NCI-H510A (cell line): Measurements from ENCODE around the gene NSMCE4A.
"Not testable (repeated sequence)": the region's sequence is repeated elsewhere in the genome, so short reads cannot be mapped to it uniquely, and the experiment has no call there.

Source experiments
- DNase-seq: peaks from one replicate; lab custom pipeline; 2025; lab: John Stamatoyannopoulos, UW

The NSMCE4A gene

DNA sequence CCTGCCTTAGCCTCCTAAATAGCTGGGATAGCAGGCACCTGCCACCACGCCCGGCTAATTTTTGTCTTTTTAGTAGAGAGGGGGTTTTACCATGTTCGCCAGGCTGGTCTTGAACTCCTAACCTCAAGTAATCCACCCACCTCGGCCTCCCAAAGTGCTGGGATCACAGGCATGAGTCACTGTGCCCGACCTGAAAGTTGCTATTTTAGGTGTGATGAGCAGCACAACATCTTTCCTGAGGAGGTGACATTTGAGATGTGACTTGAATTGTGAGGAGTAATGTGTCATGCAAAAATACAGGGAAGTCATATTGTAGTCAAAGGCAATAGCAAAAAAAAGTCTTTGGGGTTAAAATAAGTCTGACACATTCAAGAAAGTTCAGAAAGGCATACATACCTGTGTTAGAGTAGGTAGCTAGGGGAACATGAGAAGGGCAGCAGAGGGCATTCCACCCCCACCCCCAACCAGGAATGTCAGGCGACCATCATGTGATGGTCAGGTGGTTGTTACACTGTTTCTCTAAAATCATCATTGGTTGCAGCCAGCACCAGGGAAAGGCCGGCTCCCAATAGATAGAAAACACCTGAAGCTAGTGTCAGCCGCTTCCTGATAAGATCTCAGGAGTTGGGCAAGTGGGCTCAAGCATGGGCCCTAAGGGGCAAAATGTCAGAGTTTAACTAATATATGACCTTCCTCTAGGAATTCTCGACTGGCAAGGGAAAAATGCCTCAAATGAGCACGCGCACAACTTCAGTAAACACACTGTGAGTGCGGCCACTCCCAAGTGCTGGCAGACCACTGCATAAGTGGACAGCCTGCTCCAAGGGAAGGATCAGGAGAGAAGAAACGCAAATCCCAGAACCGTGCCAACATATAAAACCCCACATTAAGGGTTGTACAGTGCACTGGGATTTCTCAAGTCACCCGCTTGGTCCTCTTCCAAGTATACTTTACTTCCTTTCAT, 13.6 kb upstream of the NSMCE4A start, which contains the start of gene TACC2:
TACC2 (plus strand) TSS at position 803 of the 964 bp plus-strand sequence. CDS start 32,819 bp downstream, outside the sequence.
- no peak for DNase-seq

DNA sequence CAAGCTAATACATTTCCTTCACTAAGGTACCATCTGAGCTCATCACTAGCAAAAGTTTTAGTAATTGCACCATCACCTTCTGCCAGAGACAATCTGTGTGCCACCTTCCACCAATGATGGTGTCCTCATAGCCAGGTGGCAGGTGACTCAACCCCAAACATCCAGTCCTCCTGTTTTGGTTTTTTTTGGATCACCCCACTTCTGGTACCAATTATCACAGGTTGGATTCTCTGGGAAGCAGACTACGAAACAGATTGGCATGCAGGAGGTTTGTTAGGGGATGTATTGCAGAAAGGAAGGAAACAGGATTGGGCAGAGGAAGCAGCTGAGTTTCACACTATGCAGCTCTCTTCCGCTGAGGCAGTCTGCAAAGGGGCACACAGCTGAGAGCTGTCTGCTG, 9.4 kb upstream of the NSMCE4A start:
- no peak for DNase-seq

DNA sequence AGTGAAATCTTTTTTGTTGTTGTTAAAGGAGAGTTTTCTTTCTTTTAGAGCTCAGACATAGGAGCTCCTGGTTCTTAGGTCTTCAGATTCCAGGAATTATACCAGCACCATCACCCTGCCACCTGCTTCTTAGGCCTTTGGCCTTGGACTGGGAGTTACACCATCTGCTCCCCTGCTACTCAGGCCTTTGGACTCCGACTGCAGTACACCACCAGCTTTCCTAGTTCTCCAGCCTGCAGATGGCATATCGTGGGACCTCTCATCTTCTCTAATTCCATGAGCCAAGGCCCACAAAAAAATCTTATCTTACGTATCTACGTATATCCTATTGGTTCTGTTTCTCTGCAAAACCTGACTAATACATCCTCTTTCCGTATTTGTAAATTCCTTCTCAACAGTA, 8.8 kb upstream of the NSMCE4A start:
- DNase-seq: no peak

DNA sequence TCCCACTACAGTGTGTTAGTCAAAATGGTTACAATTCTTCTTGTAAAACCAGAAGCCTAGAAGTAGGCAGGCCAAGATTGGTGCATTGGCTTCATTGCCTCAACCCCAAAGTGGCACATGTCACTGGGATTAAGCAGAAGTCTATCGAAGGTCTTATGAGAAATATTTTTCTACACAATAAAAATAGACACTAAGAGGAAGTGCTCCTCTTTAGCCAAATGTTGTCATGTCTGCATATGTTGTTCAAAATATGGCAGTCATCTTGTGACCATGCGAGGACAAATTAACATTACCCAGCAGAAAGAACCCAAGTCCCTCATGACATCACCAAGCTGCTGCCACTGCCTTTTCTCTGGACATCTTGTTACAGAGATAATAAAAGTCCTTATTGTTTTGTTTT, 6.3 kb upstream of the NSMCE4A start:
- no peak for DNase-seq

DNA sequence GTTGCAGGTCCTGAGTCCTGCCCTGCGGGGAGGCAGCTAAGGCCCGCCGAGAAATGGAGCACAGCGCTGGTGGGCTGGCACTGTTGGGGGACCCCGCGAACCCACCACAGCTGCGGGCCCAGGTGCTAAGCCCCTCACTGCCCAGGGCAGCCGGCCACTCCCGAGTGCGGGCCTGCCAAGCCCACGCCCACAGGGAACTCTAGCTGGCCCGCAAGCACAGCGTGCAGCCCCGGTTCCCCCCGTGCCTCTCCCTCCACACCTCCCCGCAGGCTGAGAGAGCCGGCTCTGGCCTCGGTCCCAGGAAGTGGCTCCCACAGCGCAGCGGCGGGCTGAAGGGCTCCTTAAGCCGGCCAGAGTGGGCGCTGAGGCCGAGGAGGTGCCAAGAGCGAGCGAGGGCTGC, 3.5 kb upstream of the NSMCE4A start:
- DNase-seq: no peak

DNA sequence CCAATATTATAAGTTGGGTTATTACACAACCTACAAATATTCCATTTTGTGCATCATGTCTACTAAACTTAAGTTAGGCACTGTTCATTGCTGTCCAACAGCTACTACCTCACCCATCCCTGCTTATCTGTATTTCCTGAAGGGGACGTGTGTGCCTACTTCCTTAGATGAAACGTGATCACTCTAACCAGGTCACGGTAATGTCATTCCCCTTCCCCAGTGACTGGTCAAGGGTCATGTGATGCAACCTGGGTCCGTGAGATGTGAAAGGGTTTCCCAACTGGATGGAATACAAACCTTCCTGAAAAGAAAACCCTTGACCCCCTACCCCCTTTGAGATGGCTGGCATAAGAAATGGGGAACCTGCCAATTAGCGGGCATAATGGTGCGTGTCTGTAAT, 1.6 kb upstream of the NSMCE4A start:
- DNase-seq: no peak

DNA sequence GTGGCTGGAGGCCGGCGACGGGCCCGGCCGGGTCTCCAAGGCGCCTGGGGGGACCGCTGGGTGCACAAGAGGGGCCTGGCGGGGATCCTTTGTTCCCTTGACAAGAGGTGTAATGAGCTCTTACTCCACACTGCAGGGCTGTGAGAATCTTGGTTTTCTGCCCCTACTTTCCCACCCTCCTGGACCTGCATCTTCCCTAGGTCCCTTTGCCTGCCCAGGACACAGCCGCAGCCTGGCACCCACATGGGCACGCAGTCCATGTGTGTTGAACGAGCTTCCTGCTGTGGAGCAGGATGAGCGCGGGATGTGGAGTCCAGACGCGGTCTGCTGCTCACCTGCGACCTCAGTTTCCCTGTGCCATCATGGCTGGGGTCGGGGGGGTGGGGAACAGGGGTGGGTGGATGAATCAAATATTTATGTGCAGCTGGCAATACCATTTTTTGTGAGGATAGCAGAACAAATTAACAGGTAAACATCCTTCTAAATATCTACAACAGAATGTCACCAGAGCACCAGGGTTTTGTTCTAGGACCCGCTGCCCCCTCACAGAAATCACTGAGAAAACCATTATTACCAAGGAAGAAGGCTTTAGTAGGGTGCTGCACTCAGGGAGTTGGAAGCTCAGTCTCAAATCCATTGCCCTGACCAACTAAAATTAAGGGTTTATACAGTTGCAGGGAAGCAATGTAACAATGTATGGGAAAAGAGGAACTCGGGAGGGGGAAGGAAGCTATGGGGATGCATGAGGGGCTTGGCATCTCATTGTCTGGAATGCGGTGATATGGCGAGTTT, 474 bp upstream of the NSMCE4A start:
- DNase-seq: peak; percentile 20

DNA sequence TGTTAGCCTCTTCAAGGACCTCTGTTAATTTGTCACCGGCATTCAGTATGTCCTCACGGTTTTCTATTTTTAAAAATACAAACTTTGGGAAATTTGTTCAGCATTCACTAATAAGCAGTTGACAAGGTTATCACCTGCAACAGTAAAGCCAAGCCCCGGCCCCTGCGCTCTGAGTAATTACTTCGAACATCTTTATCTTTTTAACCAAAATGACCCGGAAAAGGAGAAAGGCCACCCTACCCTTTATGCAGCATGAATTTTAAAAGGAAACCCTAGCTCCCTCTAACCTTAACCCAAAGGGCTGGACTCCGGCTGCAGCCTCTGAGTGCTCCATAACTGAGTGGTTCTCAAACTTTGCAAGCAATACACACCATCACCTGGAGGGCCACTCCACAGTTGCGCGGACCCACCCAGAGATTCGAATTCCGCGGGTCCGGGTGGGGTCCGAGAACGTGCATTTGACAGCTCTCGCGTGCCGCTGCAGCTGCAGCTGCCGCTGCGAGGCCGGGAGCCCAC, 940 bp downstream of the NSMCE4A start:
- DNase-seq: no peak

DNA sequence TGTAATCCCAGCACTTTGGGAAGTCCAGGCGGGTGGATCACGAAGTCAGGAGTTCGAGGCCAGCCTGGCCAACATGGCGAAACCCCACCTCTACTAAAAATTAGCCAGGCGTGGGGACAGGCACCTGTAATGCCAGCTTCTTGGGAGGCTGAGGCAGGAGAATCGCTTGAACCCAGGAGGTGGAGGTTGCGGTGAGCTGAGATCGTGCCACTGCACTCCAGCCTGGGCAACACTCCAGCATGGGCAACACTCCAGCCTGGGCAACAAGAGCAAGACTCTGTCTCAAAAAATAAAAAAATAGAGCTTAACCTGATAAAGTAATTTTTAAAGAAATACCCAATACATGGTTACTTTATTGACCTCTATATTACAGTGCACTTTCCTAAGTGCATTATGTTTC, 5.9 kb downstream of the NSMCE4A start:
- DNase-seq: not testable (repeated sequence)

DNA sequence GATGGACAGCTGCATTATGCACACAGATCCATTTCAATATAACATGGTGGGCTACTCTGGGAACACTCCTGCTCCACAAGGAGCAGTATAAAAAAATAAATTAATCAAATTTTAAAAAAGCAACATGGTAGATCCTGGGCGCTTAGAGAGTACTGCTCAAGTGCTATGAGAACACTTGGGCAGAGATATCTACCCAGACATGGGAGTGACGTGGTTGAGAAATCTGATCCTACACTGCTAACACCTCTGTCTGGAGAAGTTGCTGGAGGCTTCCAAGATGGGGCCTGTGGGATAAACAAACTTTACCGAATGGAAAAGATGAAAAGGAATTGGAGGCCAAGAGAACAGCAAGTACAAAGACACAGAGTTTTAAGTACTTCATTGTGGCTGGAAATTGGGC, 9.0 kb downstream of the NSMCE4A start:
- no peak for DNase-seq

DNA sequence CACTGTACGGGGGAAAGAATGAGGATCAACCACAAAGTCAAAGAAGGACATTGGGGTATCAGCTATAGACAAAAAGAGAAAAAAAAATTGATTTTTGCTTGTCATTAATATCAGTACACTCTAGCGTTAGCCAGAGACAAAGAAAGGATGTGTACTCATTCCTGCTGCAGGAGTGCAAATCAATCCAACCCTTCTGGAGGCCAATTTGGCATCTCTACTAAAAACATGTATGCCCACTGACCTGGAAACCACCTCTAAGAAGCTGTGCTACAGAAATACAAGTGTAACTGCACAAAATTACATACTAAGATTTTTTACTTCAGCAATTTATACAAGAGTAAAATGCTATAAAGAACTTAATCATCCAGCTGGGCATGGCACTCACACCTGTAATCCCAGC, 13.6 kb downstream of the NSMCE4A start:
- DNase-seq: no peak

DNA sequence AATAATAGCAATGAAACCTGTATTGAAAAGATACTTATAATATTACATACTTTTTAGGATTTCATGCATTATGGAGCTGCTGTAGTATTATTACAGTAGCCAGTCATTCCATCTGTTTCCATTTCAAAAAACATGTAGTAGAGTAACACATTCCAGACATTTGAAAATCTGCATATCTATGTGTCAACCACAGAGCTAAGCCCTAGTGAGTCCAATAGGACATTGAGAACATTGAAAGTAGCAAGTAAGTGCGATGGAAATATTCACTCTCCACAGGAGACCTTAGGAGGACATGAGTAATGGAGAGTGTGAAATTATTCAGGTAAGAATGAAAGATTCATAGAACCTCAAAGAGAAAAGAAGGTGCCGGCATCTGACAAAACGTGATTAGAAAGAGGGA, 15.3 kb downstream of the NSMCE4A start:
- DNase-seq: no peak

DNA sequence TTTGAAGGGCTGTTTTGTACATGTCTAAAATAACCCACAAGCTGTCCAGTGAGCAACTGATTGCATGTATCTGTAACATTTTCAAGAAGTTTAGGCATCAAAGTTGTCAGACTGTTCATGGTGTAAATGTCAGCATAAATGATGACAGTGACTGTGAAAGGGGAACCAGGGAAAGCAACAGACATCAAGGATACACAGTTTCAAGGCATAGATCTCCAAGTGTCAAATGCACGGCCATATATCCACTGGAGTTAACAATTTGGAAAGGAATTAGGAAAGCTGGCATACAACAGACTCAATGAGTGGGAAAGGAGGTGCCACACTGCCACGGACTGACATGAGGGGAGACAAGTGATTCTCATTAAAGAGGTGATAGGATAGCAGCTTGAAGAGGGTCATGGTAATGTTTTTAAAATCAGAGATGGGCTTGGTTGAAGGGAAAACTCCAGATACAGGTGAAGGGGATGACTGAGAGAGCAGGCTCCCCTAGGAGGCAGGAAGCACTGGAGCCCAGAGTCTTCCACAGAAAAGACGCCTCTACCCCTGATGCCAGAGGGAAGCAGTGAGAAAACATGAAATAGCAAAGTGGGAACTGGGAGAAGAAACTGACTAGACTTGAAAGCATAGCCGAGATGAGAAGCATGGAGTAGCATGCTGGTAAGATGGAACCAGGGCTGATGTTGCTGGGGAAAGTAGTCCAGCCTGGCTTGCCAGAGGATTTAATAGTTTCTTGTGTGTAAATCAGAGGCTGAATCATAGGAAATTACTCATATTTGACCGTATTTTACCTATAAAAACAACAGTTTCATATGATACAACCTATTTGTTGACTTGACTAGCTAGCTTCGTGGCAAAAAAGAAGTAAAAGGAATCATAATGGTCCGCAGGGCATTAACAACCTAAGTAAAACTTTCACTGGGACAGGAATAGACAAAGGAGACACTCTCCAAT, 18.6 kb downstream of the NSMCE4A start:
- no peak for DNase-seq

DNA sequence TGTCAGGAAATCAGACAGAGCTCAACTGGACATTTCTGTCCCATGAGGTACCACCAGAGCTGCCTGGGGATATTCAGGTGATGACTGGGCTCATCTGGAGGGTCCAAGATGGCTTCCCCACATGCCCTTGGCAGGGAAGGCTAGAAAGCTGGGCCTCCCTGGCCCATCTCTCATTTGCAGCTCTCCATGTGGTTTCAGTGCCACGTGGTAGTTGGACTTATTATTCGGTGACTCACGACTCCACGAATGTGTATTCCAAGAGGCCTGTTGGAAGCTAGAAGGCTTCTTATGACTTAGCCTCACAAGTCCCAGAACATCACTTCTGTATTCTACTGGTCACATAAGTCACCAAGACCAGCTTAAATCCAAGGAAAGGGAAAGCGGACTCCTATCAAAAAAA, 22.8 kb downstream of the NSMCE4A start:
- no peak for DNase-seq

DNA sequence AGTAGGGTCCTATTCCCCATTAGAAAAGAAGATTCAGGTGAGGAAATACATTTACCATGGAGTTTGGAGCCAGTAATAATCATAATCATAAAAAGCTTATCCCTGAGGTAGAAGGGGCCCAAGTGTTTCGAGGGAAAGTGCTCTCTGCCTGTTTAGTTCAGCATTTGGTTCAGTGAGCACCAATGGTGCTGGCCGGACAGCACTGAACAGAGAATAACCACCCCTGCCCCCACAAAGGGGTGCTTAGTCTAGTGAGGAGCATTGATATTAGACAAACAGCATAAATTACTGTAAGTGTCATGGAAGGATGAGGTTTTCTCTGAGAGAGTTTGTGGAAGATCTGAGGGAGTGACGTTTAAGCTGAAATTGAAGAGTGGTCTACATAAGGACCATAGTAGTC, 25.6 kb downstream of the NSMCE4A start:
- DNase-seq: no peak

DNA sequence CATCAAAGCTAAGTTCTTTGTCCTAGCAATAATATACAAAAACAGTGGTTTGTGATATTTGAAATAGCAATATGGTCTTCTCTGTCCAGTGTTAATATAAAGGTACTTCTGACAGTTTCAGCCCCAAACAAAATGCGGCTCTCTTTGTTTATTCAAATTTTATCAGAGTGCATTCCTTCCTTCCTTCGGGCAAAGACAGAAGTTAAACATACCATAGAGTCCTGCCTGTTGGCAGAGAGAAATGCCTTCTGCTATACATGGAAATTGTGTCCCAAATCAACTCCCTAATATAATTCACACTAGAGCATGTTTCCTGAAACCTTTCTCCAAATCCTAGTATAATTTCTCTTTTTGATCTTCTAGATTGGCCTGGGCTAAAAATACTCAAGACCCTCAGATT, 26.0 kb downstream of the NSMCE4A start:
- no peak for DNase-seq

DNA sequence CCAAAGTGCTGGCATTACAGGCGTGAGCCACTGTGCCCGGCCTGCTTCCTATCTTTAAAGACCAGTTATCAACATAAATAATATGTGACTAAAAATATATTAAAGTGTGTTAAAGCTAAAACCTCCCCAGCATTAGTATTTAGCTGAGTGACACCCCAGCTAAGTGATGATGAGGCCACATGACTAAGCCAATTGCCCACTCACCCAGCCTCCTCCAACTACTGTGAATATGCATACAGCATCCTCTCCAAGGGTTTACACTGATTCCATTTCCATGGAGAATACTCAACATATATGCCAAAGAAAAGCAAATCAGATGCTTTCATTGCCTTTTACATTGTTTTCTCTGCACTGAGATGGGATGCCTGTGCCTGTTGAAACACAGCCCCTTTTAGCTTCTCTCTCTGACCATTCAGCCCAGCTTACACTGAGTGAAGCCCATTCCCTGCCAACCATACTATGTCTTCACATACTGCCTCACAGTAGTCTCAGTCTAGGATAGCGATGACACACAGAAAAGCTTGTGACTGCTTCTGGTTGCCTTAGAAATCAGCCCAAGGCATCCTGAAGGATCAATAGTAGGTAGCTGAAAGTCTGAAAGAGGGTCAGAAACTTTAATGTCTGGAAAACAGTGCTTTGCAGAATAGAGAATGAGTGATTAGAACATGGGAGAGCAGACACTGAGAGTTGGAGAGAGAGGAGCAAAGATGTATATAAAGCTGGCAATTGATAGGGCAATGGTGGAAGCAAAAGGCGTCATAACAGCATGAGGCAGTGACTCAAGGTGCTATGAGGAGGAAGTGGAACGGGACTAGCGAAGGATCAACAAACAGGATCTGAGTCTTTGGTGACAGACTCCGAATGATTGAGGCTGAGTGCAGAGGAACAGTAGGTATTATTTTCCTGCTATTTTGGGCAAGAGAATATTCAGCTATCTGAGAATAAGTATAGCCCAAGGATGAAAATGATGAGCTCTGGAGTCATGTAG, 27.4 kb downstream of the NSMCE4A start:
- DNase-seq: no peak

DNA sequence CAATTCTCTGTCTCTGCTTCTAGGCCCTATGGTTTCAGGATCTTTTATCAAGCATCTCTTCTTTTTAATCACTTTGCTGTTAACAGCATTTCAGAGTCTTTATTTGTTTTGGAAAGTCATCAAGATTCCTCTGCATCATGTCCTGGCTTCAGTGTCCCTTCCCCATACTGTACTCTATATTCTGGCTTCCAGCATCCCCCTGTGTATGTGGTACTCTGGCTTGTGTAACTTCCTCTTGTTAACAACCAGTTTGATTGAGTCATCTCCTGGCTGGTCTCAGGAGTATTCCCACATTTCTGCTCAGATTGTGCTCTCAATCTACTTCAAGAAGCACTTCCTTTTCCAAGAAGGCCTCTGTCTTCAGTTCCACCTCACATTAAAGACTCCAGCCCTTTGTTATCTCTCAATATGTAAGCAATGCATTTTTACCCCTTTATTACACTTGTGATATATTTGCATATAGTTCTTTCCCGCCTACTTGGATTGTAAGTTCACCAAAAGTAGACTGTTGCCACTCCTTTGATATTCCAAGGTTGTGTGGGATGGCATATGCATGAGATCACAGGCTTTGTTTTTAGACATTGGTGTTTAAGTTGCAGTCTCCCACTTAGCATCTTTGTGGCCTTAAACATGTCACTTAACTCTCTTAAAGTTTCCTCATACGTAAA, 32.1 kb downstream of the NSMCE4A start:
- no peak for DNase-seq

DNA sequence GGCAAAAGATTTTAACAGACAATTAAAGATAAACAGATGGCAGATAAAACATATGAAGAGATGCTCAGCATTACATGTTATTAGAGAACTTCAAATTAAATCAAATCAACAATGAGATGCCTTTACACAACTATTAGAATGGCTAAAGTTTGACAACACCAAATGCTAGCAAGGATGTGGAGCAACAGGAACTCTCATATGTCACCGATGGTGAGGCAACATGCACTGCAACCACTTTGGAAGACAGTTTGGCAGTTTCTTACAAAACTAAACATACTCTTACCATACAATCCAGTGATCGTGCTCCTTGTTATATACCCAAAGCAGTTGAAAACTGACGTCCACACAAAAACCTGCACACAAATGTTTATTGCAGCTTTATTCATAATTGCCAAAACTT, 33.5 kb downstream of the NSMCE4A start:
- no peak for DNase-seq

DNA sequence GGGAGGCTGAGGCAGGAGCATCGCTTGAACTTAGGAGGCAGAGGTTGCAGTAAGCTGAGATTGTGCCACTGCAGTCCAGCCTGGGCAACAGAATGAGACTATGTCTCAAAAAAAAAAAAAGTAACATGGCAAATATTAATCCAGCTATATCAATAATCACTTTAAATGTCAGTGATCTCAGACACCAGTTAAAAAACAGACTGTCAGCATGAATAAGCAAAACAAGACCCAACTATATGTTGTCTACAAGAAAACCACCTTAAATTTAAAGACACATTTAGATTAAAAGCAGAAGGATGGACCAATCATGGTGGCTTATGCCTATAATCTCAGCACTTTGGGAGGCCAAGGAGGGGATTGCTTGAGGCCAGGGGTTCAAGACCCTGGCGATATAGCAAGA, 38.7 kb downstream of the NSMCE4A start:
- no peak for DNase-seq
